IMR-90 (cell line): Measurements from ENCODE around the gene ERVFRD-1. TPM values are rescaled to one million over a fixed set of nuclear protein-coding genes. Genes with fewer than 3 reads are reported as not detected.

Experiments
- ATAC-seq: fragments of 200-7000 bp; cut with Tn5 transposase; 2 replicates; pipeline ENCODE4 v1.9.1; 2020; ENCODE audit warnings: low read depth, mild to moderate bottlenecking, moderate library complexity
- BruUV-seq: library from RNA; stranded (reverse); fragments of 400-500 nt; replicated peaks from 2 replicates; lab custom pipeline; 2021; lab: Mats Ljungman, UMichigan
- CTCF ChIA-PET: fragments of 300-600 bp; formaldehyde crosslinking; extraction: SDS; loops from one replicate; lab custom pipeline; 2021; ENCODE audit warnings: antibody characterized with exemption; lab: Yijun Ruan, JAX
- POLR2A ChIA-PET: fragments of 300-600 bp; sonication (Branson Sonifier 250); formaldehyde crosslinking; loops from one replicate; lab custom pipeline; 2022; ENCODE audit warnings: antibody characterized with exemption; ENCODE audit not compliant: unreplicated experiment; lab: Charles Lee
- DNase-seq: peaks from one replicate; pipeline ENCODE4 v3.0.0; 2013
- H2AFZ ChIP-seq: replicated peaks from 2 replicates; pipeline ENCODE3; 2013; ENCODE audit warnings: low read length, mild to moderate bottlenecking; ENCODE audit not compliant: poor library complexity
- H2AK5ac ChIP-seq: 2 replicates; pipeline ENCODE4 v1.6.1; 2013; ENCODE audit warnings: low read depth, low read length, inconsistent platforms
- H2AK9ac ChIP-seq: replicated peaks from 2 replicates; pipeline ENCODE3; 2013; ENCODE audit warnings: mild to moderate bottlenecking, low read depth, low read length, moderate library complexity; ENCODE audit not compliant: poor library complexity
- H2BK120ac ChIP-seq: 2 replicates; pipeline ENCODE4 v1.6.1; 2013; ENCODE audit warnings: low read depth, low read length, inconsistent platforms
- H2BK15ac ChIP-seq: 3 replicates; pipeline ENCODE4 v1.6.1; 2013; ENCODE audit warnings: low read depth, low read length, inconsistent platforms
- H2BK20ac ChIP-seq: 2 replicates; pipeline ENCODE4 v1.6.1; 2013; ENCODE audit warnings: low read depth, mild to moderate bottlenecking, inconsistent platforms, low read length, moderate library complexity
- H2BK5ac ChIP-seq: 2 replicates; pipeline ENCODE4 v1.6.1; 2013; ENCODE audit warnings: mild to moderate bottlenecking, low read depth, low read length, inconsistent platforms; ENCODE audit not compliant: poor library complexity, severe bottlenecking
- H3K14ac ChIP-seq: replicated peaks from 2 replicates; pipeline ENCODE4 v1.6.1; 2013; ENCODE audit warnings: low read depth, low read length, inconsistent platforms
- H3K18ac ChIP-seq: 2 replicates; pipeline ENCODE4 v1.6.1; 2013; ENCODE audit warnings: low read depth, low read length, control low read depth
- H3K23ac ChIP-seq: 2 replicates; pipeline ENCODE4 v1.6.1; 2013; ENCODE audit warnings: low read depth, low read length, inconsistent platforms
- H3K27ac ChIP-seq: 2 replicates; pipeline ENCODE4 v1.5.1; 2013; ENCODE audit warnings: mild to moderate bottlenecking, control low read depth, low read length; ENCODE audit not compliant: insufficient read depth
- H3K27me3 ChIP-seq: 2 replicates; pipeline ENCODE4 v1.6.1; 2013; ENCODE audit warnings: low read length; ENCODE audit not compliant: control insufficient read depth, insufficient read depth
- H3K36me3 ChIP-seq: 2 replicates; pipeline ENCODE4 v1.6.1; 2013; ENCODE audit warnings: low read length, mixed read lengths; ENCODE audit not compliant: control insufficient read depth, insufficient read depth
- H3K4ac ChIP-seq: 2 replicates; pipeline ENCODE4 v1.6.1; 2013; ENCODE audit warnings: low read depth, low read length, inconsistent platforms
- H3K4me1 ChIP-seq: 2 replicates; pipeline ENCODE4 v1.6.1; 2013; ENCODE audit warnings: low read length, mixed read lengths; ENCODE audit not compliant: control insufficient read depth, insufficient read depth
- H3K4me2 ChIP-seq: 2 replicates; pipeline ENCODE4 v1.6.1; 2013; ENCODE audit warnings: low read depth, mild to moderate bottlenecking, control low read depth, low read length, moderate library complexity
- H3K4me3 ChIP-seq: 2 replicates; pipeline ENCODE4 v1.5.1; 2013; ENCODE audit warnings: low read depth, mild to moderate bottlenecking, control low read depth, low read length, moderate library complexity; ENCODE audit not compliant: insufficient read depth
- H3K56ac ChIP-seq: 2 replicates; pipeline ENCODE4 v1.6.1; 2013; ENCODE audit warnings: low read length, inconsistent platforms; ENCODE audit not compliant: insufficient read depth; ENCODE audit errors: extremely low read depth
- H3K79me1 ChIP-seq, 2 experiments: 2 replicates each; pipeline ENCODE4 v1.6.1; 2013; ENCODE audit warnings: low read length in 2 of 2, inconsistent platforms in 1 of 2, low read depth in 1 of 2
- H3K9ac ChIP-seq: 2 replicates; pipeline ENCODE4 v1.6.1; 2013; ENCODE audit warnings: low read depth, low read length, control low read depth
- H3K9me1 ChIP-seq: 2 replicates; pipeline ENCODE4 v1.6.1; 2013; ENCODE audit warnings: low read length, inconsistent platforms; ENCODE audit not compliant: insufficient read depth
- H3K9me3 ChIP-seq: 2 replicates; pipeline ENCODE4 v1.6.1; 2013; ENCODE audit warnings: low read length; ENCODE audit not compliant: control insufficient read depth, insufficient read depth
- H4K20me1 ChIP-seq: 2 replicates; pipeline ENCODE4 v1.6.1; 2013; ENCODE audit warnings: low read length, inconsistent platforms; ENCODE audit not compliant: insufficient read depth
- H4K5ac ChIP-seq: 2 replicates; pipeline ENCODE4 v1.6.1; 2013; ENCODE audit warnings: mild to moderate bottlenecking, low read depth, low read length, control low read depth
- H4K8ac ChIP-seq, 2 experiments: 2 replicates each; pipeline ENCODE4 v1.6.1; 2013; ENCODE audit warnings: low read depth in 2 of 2, low read length in 2 of 2, control low read depth in 1 of 2, inconsistent platforms in 1 of 2
- H4K91ac ChIP-seq: 2 replicates; pipeline ENCODE4 v1.6.1; 2013; ENCODE audit warnings: low read depth, low read length, inconsistent platforms; ENCODE audit not compliant: insufficient read depth
- BHLHE40 ChIP-seq: fragments of 150-350 bp; IDR thresholded peaks from 2 replicates; pipeline ENCODE4 v1.6.1; 2016; ENCODE audit warnings: mild to moderate bottlenecking, low read depth, low read length
- CEBPB ChIP-seq: IDR thresholded peaks from 2 replicates; pipeline ENCODE4 v1.6.1; 2012; ENCODE audit warnings: low read depth, low read length, improper control_type of control experiment
- CHD1 ChIP-seq: IDR thresholded peaks from 2 replicates; pipeline ENCODE4 v1.6.1; 2012; ENCODE audit warnings: low read depth, low read length, improper control_type of control experiment
- CTCF ChIP-seq: conservative IDR thresholded peaks from 2 replicates; pipeline ENCODE4 v1.5.1; 2012; ENCODE audit warnings: mild to moderate bottlenecking, low read depth, low read length, improper control_type of control experiment
- ELK1 ChIP-seq: fragments of 150-350 bp; IDR thresholded peaks from 2 replicates; pipeline ENCODE4 v1.6.1; 2016; ENCODE audit warnings: low read depth, mild to moderate bottlenecking, low read length, moderate library complexity, borderline replicate concordance
- FOS ChIP-seq: fragments of 150-350 bp; IDR thresholded peaks from 2 replicates; pipeline ENCODE4 v1.6.1; 2016; ENCODE audit warnings: low read depth, low read length
- MAFK ChIP-seq: IDR thresholded peaks from 2 replicates; pipeline ENCODE4 v1.6.1; 2012; ENCODE audit warnings: low read depth, low read length, improper control_type of control experiment
- MAZ ChIP-seq: IDR thresholded peaks from 2 replicates; pipeline ENCODE4 v1.6.1; 2012; ENCODE audit warnings: low read depth, mild to moderate bottlenecking, low read length, improper control_type of control experiment, moderate library complexity, borderline replicate concordance
- MXI1 ChIP-seq: IDR thresholded peaks from 2 replicates; pipeline ENCODE4 v1.6.1; 2012; ENCODE audit warnings: low read depth, mild to moderate bottlenecking, low read length, moderate library complexity, borderline replicate concordance
- NFE2L2 ChIP-seq: fragments of 150-350 bp; IDR thresholded peaks from 2 replicates; pipeline ENCODE4 v1.6.1; 2016; ENCODE audit warnings: low read depth, mild to moderate bottlenecking, low read length
- POLR2A ChIP-seq: IDR thresholded peaks from 2 replicates; pipeline ENCODE4 v1.6.1; 2012; ENCODE audit warnings: mild to moderate bottlenecking, low read depth, low read length
- RAD21 ChIP-seq: IDR thresholded peaks from 2 replicates; pipeline ENCODE4 v1.6.1; 2012; ENCODE audit warnings: low read length, improper control_type of control experiment
- RCOR1 ChIP-seq: IDR thresholded peaks from 2 replicates; pipeline ENCODE4 v1.6.1; 2012; ENCODE audit warnings: mild to moderate bottlenecking, low read length, improper control_type of control experiment; ENCODE audit not compliant: insufficient replicate concordance
- RFX5 ChIP-seq: IDR thresholded peaks from 2 replicates; pipeline ENCODE4 v1.8.0; 2012; ENCODE audit warnings: low read depth, mild to moderate bottlenecking, low read length, moderate library complexity
- SMC3 ChIP-seq: fragments of 150-350 bp; IDR thresholded peaks from 2 replicates; pipeline ENCODE4 v1.6.1; 2016; ENCODE audit warnings: low read depth, mild to moderate bottlenecking, antibody characterized with exemption, low read length, moderate library complexity
- USF2 ChIP-seq: fragments of 150-350 bp; IDR thresholded peaks from 2 replicates; pipeline ENCODE4 v1.6.1; 2017; ENCODE audit warnings: mild to moderate bottlenecking, antibody characterized with exemption, low read length, low read depth
- WGBS, 2 experiments: methylation state at CpG; one replicate each; pipeline versions ENCODE4 v1.1.5 to v1.1.7; 2013; ENCODE audit warnings: missing lambda C conversion rate in 2 of 2; ENCODE audit not compliant: insufficient read length in 1 of 2; ENCODE audit errors: extremely low coverage in 2 of 2; 5-methylcytosine and 5-hydroxymethylcytosine counted together
- dilution Hi-C: fragments of 300-500 bp; cut with HindIII; formaldehyde crosslinking; loops from one replicate; pipeline ENCODE4 v1.14.3; 2018; ENCODE audit warnings: low sequenced_read_pairs; ENCODE audit not compliant: unreplicated experiment
- in situ Hi-C: fragments of 300-500 bp; cut with MboI; formaldehyde crosslinking; loops from 3 replicates; pipeline ENCODE4 v1.14.3; 2019; ENCODE audit warnings: low sequenced_read_pairs, inconsistent platforms, mixed read lengths
- intact Hi-C: fragments of 100-400 bp; cut with micrococcal nuclease; formaldehyde crosslinking; loops from 2 replicates; pipeline ENCODE4 v1.10.0; 2022
- polyA plus RNA-seq, 3 experiments: library from polyadenylated mRNA; depleted of rRNA; stranded (reverse); fragments of >200 nt; gene quantifications; 2 replicates each; pipeline ENCODE4 v1.2.3, GENCODE V29; 2012; ENCODE audit warnings: low replicate concordance in 1 of 3
- total RNA-seq: library from RNA; depleted of rRNA; stranded (reverse); fragments of >200 nt; gene quantifications from 2 replicates; pipeline ENCODE4 v1.2.3, GENCODE V29; 2012

ERVFRD-1 gene
- total and polyA plus RNA-seq, 2 of the 4 experiments (the other 2 are of a cell fraction): not detected

- H4K5ac ChIP-seq: no peak overlapping the region
- H3K4me1 ChIP-seq: peaks cover 2% of the 10 kb centered on the region; the same call in 1 of the 2 replicates
- intact Hi-C loops: loop anchor here (5.0 kb wide), 1 partner anchor 48 kb away; no protein-coding TSS in a partner anchor
- H4K8ac ChIP-seq: no peak overlapping the region
- DNase-seq (no peak), ATAC-seq (no peak)
- H4K20me1 ChIP-seq: peaks cover 3% of the 10 kb centered on the region; the same call in 1 of the 2 replicates
- H3K4me3 ChIP-seq: no peak overlapping the region
- no CpG with 5 or more reads among the region's 1 CpG for WGBS, 2 experiments
- BruUV-seq: no TSS peak
- dilution Hi-C loops: no loop called here
- no peak overlapping the region for H3K27ac ChIP-seq
- H2AK5ac ChIP-seq: 0 out of 2 replicates have a peak overlapping the region, but pooled peaks have one; percentile 8
- H2AK9ac ChIP-seq: no peak overlapping the region
- peaks cover 6% of the 10 kb centered on the region in 2 experiments; a peak in 3 of 4 replicates for H3K79me1 ChIP-seq
- no peak overlapping the region for H2BK15ac ChIP-seq
- H3K9me3 ChIP-seq: no peaks in the 10 kb centered on the region
- no peaks in the 10 kb centered on the region for H3K27me3 ChIP-seq
- H2AFZ ChIP-seq: no peak overlapping the region
- H3K4ac ChIP-seq: no peak overlapping the region
- H3K9me1 ChIP-seq: 0 out of 2 replicates have a peak, but pooled peaks cover 3% of the 10 kb centered on the region
- H3K56ac ChIP-seq: no peak overlapping the region
- in situ Hi-C loops: no loop called here
- H2BK120ac ChIP-seq: no peak overlapping the region
- no peak overlapping the region for H3K9ac ChIP-seq
- H4K91ac ChIP-seq: no peak overlapping the region
- no peak overlapping the region for H3K4me2 ChIP-seq
- no peak overlapping the region for H3K18ac ChIP-seq
- TF ChIP-seq MXI1: no peak
- no peak for TF ChIP-seq RAD21
- no peak for TF ChIP-seq CHD1
- TF ChIP-seq POLR2A: no peak
- no peak for TF ChIP-seq MAFK
- no peak for TF ChIP-seq ELK1
- TF ChIP-seq MAZ: no peak
- no peak for TF ChIP-seq CTCF
- TF ChIP-seq USF2: no peak
- TF ChIP-seq RFX5: no peak
- no peak for TF ChIP-seq SMC3
- no peak for TF ChIP-seq BHLHE40
- TF ChIP-seq NFE2L2: no peak
- TF ChIP-seq FOS: no peak
- TF ChIP-seq CEBPB: no peak
- no peak for TF ChIP-seq RCOR1
- H3K36me3 ChIP-seq: no peaks in the 10 kb centered on the region
- ChIA-PET CTCF (interaction anchor here (0.6 kb wide), 1 partner anchor 424 kb away, joined by 3 read pairs; no protein-coding TSS in a partner anchor), POLR2A (no interaction called here)
- H3K23ac ChIP-seq: no peak overlapping the region
- H2BK5ac ChIP-seq: no peak overlapping the region
- no peak overlapping the region for H2BK20ac ChIP-seq
- H3K14ac ChIP-seq: no peak overlapping the region
Measured at GRCh38 chr6:11089695-11090094, 21.8 kb downstream of the ERVFRD-1 start.
